IPS-18a (cell line): ENCODE results near the gene DNAJC11.

ENCODE experiments used
- H3K27ac ChIP-seq: one replicate; pipeline ENCODE4 v1.5.1; 2013; ENCODE audit warnings: low read length
- H3K27me3 ChIP-seq: one replicate; pipeline ENCODE4 v1.6.1; 2013; ENCODE audit warnings: mild to moderate bottlenecking, low read length; ENCODE audit not compliant: control insufficient read depth, insufficient read depth
- H3K36me3 ChIP-seq: one replicate; pipeline ENCODE4 v1.6.1; 2013; ENCODE audit warnings: low read depth, low read length; ENCODE audit not compliant: control insufficient read depth
- H3K4me1 ChIP-seq: one replicate; pipeline ENCODE4 v1.6.1; 2013; ENCODE audit warnings: low read depth, low read length; ENCODE audit not compliant: control insufficient read depth
- H3K4me3 ChIP-seq: one replicate; pipeline ENCODE4 v1.5.1; 2013; ENCODE audit warnings: low read length
- H3K9ac ChIP-seq: one replicate; pipeline ENCODE4 v1.6.1; 2013; ENCODE audit warnings: mild to moderate bottlenecking, low read length, moderate library complexity
- H3K9me3 ChIP-seq: one replicate; pipeline ENCODE4 v1.6.1; 2013; ENCODE audit warnings: low read depth, low read length; ENCODE audit not compliant: control insufficient read depth

The DNAJC11 gene

GRCh38 chr1:6621429-6622391 lies 79.9 kb downstream of the DNAJC11 start:
- Histone ChIP-seq H3K9ac (no peak overlapping the region), H3K27ac (no peak overlapping the region), H3K36me3 (peaks cover 56% of the 10 kb centered on the region), H3K27me3 (no peaks in the 10 kb centered on the region), H3K4me3 (no peak overlapping the region), H3K9me3 (no peaks in the 10 kb centered on the region), H3K4me1 (peaks cover 3% of the 10 kb centered on the region)

GRCh38 chr1:6619045-6619444 lies 82.6 kb downstream of the DNAJC11 start:
- Histone ChIP-seq H3K27me3 (no peaks in the 10 kb centered on the region), H3K27ac (no peak overlapping the region), H3K4me3 (no peak overlapping the region), H3K4me1 (no peaks in the 10 kb centered on the region), H3K36me3 (peaks cover 57% of the 10 kb centered on the region), H3K9ac (no peak overlapping the region), H3K9me3 (no peaks in the 10 kb centered on the region)

GRCh38 chr1:6614929-6615785 lies 86.5 kb downstream of the DNAJC11 start:
- peak overlapping the region; percentile 75 for H3K4me3 ChIP-seq
- H3K27me3 ChIP-seq, result peaks cover 16% of the 10 kb centered on the region
- no peaks in the 10 kb centered on the region for H3K4me1 ChIP-seq
- peaks cover 22% of the 10 kb centered on the region for H3K36me3 ChIP-seq
- peak overlapping the region; percentile 48 for H3K9ac ChIP-seq
- H3K27ac ChIP-seq, result no peak overlapping the region
- H3K9me3 ChIP-seq, result no peaks in the 10 kb centered on the region

- Histone ChIP-seq H3K27ac (no peak overlapping the region), H3K9ac (peak overlapping the region; percentile 58), H3K36me3 (peaks cover 13% of the 10 kb centered on the region)
These were observed 87.3 kb downstream of the DNAJC11 start for GRCh38 chr1:6614019-6614928.

GRCh38 chr1:6613361-6614018 lies 88.1 kb downstream of the DNAJC11 start, which contains the start of gene PHF13:
Gene PHF13 (plus strand): TSS chr1:6613731. CDS start chr1:6614067, 336 bp downstream.
- Histone ChIP-seq H3K36me3 (peaks cover 8% of the 10 kb centered on the region), H3K27ac (no peak within 1 kb of the TSS)

More at GRCh38 chr1:6614019-6614928, 87.3 kb downstream of the DNAJC11 start:
- Histone ChIP-seq H3K4me3 (peak overlapping the region; percentile 63), H3K4me1 (no peaks in the 10 kb centered on the region), H3K9me3 (no peaks in the 10 kb centered on the region), H3K27me3 (peaks cover 16% of the 10 kb centered on the region)

GRCh38 chr1:6612641-6613360 lies 88.8 kb downstream of the DNAJC11 start:
- H3K4me3 ChIP-seq, result peak overlapping the region; percentile 85
- H3K4me1 ChIP-seq, result no peaks in the 10 kb centered on the region
- no peak overlapping the region for H3K27ac ChIP-seq
- H3K9me3 ChIP-seq, result no peaks in the 10 kb centered on the region
- H3K36me3 ChIP-seq, result peaks cover 6% of the 10 kb centered on the region
- peaks cover 16% of the 10 kb centered on the region for H3K27me3 ChIP-seq
- H3K9ac ChIP-seq, result peak overlapping the region; percentile 59

More at GRCh38 chr1:6613361-6614018, 88.1 kb downstream of the DNAJC11 start, which contains the start of gene PHF13:
- H3K9ac ChIP-seq, result peak within 1 kb of the TSS; percentile 59
- peaks cover 16% of the 10 kb centered on the region for H3K27me3 ChIP-seq
- H3K4me3 ChIP-seq, result peak within 1 kb of the TSS; percentile 85
- H3K9me3 ChIP-seq, result no peaks in the 10 kb centered on the region
- no peaks in the 10 kb centered on the region for H3K4me1 ChIP-seq

- H3K4me3 ChIP-seq, result peak overlapping the region; percentile 90
- H3K36me3 ChIP-seq, result no peaks in the 10 kb centered on the region
These were observed 97.6 kb downstream of the DNAJC11 start for GRCh38 chr1:6603915-6604558.

GRCh38 chr1:6603238-6603914 lies 98.2 kb downstream of the DNAJC11 start:
- Histone ChIP-seq H3K36me3 (no peaks in the 10 kb centered on the region), H3K4me1 (peaks cover 19% of the 10 kb centered on the region), H3K9me3 (no peaks in the 10 kb centered on the region), H3K4me3 (peak overlapping the region; percentile 90), H3K27ac (peak overlapping the region; percentile 79), H3K9ac (peak overlapping the region; percentile 77), H3K27me3 (peaks cover 11% of the 10 kb centered on the region)

More at GRCh38 chr1:6603915-6604558, 97.6 kb downstream of the DNAJC11 start:
- Histone ChIP-seq H3K9ac (peak overlapping the region; percentile 77), H3K4me1 (peaks cover 19% of the 10 kb centered on the region), H3K27ac (peak overlapping the region; percentile 79), H3K27me3 (peaks cover 11% of the 10 kb centered on the region), H3K9me3 (no peaks in the 10 kb centered on the region)

- Histone ChIP-seq H3K9me3 (no peaks in the 10 kb centered on the region), H3K4me1 (peaks cover 19% of the 10 kb centered on the region), H3K36me3 (peaks cover 5% of the 10 kb centered on the region), H3K27me3 (peaks cover 11% of the 10 kb centered on the region), H3K4me3 (peak within 1 kb of the TSS; percentile 90), H3K27ac (peak within 1 kb of the TSS; percentile 79), H3K9ac (peak within 1 kb of the TSS; percentile 77)
These were observed 98.9 kb downstream of the DNAJC11 start, which contains the start of gene KLHL21 for GRCh38 chr1:6602669-6603237. Gene KLHL21 (minus strand): TSS chr1:6602869. CDS start chr1:6602817, 52 bp downstream.
